ENCODE results near the gene LRRFIP1. TPM values are rescaled to one million over a fixed set of nuclear protein-coding genes. Genes with fewer than 3 reads are reported as not detected.
A peak's percentile ranks its signal among the peaks of the same experiment; 100 is the strongest.

The LRRFIP1 gene
- total and polyA plus RNA-seq, 2 donors (not counting 1 experiment from before 2014, with no cell fraction given): 42.0 to 139 TPM

GRCh38 chr2:237628247-237629187 is 1.1 kb downstream of the LRRFIP1 start:
- H3K9ac ChIP-seq (ENCODE audit: low read length): peak overlapping the region; percentile 42
- POLR2A ChIA-PET: interaction anchor here (0.7 kb wide), 3 partner anchors 64 to 713 kb away, joined by 3 read pairs; no protein-coding TSS in a partner anchor
- H3K4me2 ChIP-seq (replicated peaks; ENCODE audit: low read depth, low read length, poor library complexity, severe bottlenecking): peak overlapping the region; percentile 82
- peaks cover 33% of the 10 kb centered on the region for H3K27me3 Mint-ChIP-seq
- H3K4me1 ChIP-seq (ENCODE audit: control insufficient read depth in 2 of 2, insufficient read depth in 2 of 2, low read length in 2 of 2): peaks cover 10 to 18% of the 10 kb centered on the region in 2 donors
- H3K79me2 ChIP-seq (ENCODE audit: control insufficient read depth, insufficient read depth, low read length): no peaks in the 10 kb centered on the region
- intact Hi-C loops (cut with micrococcal nuclease): loop anchor here (5.0 kb wide), 1 partner anchor 64 kb away; no protein-coding TSS in a partner anchor
- no peaks in the 10 kb centered on the region for H3K9me3 Mint-ChIP-seq (ENCODE audit: insufficient read depth)
- H3K4me1 Mint-ChIP-seq: peaks cover 24% of the 10 kb centered on the region
- CTCF ChIA-PET: interaction anchor here (0.7 to 2.3 kb wide), 3 partner anchors 10 to 117 kb away, joined by 3 to 8 read pairs (median 4); no protein-coding TSS in a partner anchor
- H3K27ac Mint-ChIP-seq: peak overlapping the region; percentile 32
- no peaks in the 10 kb centered on the region for H3K36me3 ChIP-seq (replicated peaks in 1 of 2; ENCODE audit: control extremely low read depth in 1 of 2, control insufficient read depth in 1 of 2, extremely low read depth in 1 of 2, insufficient read depth in 2 of 2, low read length in 1 of 2)
- WGBS (ENCODE audit: insufficient coverage): 72% methylated on average over 11 of the region's 14 CpGs
- no peak overlapping the region for H3K27ac ChIP-seq (ENCODE audit: low read length in 2 of 2)
- H2AFZ ChIP-seq (ENCODE audit: insufficient read depth, low read depth, low read length, poor library complexity, severe bottlenecking): peak overlapping the region; percentile 58
- H3K4me3 ChIP-seq (ENCODE audit: control extremely low read depth in 1 of 5, extremely low read depth in 1 of 5, insufficient read depth in 1 of 5, low read depth in 2 of 5, low read length in 4 of 5): peak overlapping the region; percentile 22 to 59 (median 39)
- no peak for ATAC-seq (ENCODE audit: low read depth)
- H3K9me3 ChIP-seq (ENCODE audit: control extremely low read depth in 1 of 3, control insufficient read depth in 2 of 3, insufficient read depth in 1 of 3, low read length in 2 of 3): no peaks in the 10 kb centered on the region
- no peak for DNase-seq
- peak overlapping the region; percentile 88 for H3K4me3 Mint-ChIP-seq
- no peaks in the 10 kb centered on the region for H4K20me1 ChIP-seq (ENCODE audit: control insufficient read depth, insufficient read depth, low read length, poor library complexity, severe bottlenecking)
- TF ChIP-seq CTCF (IDR thresholded peaks at IDR 0.05) (no peak), EZH2 (IDR thresholded peaks at IDR 0.05; ENCODE audit: borderline replicate concordance, insufficient read depth, low read depth, low read length, poor library complexity, severe bottlenecking) (no peak)
- H3K27me3 ChIP-seq (replicated peaks in 1 of 4; ENCODE audit: control extremely low read depth in 1 of 4, control insufficient read depth in 3 of 4, insufficient read depth in 4 of 4, low read length in 3 of 4): peaks cover 0 to 23% (median 13%) of the 10 kb centered on the region in 4 experiments
